GM12865 (cell line): ENCODE results near the gene ACAP1.
"Not testable (repeated sequence)": the region's sequence is repeated elsewhere in the genome, so short reads cannot be mapped to it uniquely, and the experiment has no call there.

ENCODE experiments used
- DNase-seq: peaks from one replicate; pipeline ENCODE4 v3.0.0; 2010; ENCODE audit warnings: low read depth
- H3K4me3 ChIP-seq: 2 replicates; pipeline ENCODE4 v1.5.1; 2011; ENCODE audit warnings: mild to moderate bottlenecking, low read depth, low read length, control low read depth
- CTCF ChIP-seq: IDR thresholded peaks from 2 replicates; pipeline ENCODE4 v1.5.1; 2011; ENCODE audit warnings: low read length, control low read depth, low read depth, inconsistent platforms; ENCODE audit not compliant: insufficient read depth; ENCODE audit errors: missing control alignments

ACAP1 gene

GRCh38 chr17:7367918-7368598 is 31.7 kb downstream of the ACAP1 start:
- TF ChIP-seq CTCF: no peak
- H3K4me3 ChIP-seq: no peak overlapping the region
- DNase-seq: no peak

GRCh38 chr17:7368599-7368994 is 32.3 kb downstream of the ACAP1 start:
- H3K4me3 ChIP-seq: not testable (repeated sequence)

GRCh38 chr17:7369825-7370224 is 33.5 kb downstream of the ACAP1 start:
- DNase-seq: no peak
- TF ChIP-seq CTCF: no peak
- no peak overlapping the region for H3K4me3 ChIP-seq

More at GRCh38 chr17:7368599-7368994, 32.3 kb downstream of the ACAP1 start:
- DNase-seq: not testable (repeated sequence)

- H3K4me3 ChIP-seq: no peak overlapping the region
Observed at GRCh38 chr17:7370853-7371252, 34.5 kb downstream of the ACAP1 start.

GRCh38 chr17:7374353-7374752 is 38.0 kb downstream of the ACAP1 start:
- no peak for TF ChIP-seq CTCF
- DNase-seq: no peak
- no peak overlapping the region for H3K4me3 ChIP-seq

More at GRCh38 chr17:7370853-7371252, 34.5 kb downstream of the ACAP1 start:
- DNase-seq: no peak
- TF ChIP-seq CTCF: no peak

- TF ChIP-seq CTCF: no peak
- no peak overlapping the region for H3K4me3 ChIP-seq
- DNase-seq: no peak
Observed at GRCh38 chr17:7379134-7379533, 42.8 kb downstream of the ACAP1 start.

- DNase-seq: no peak
- TF ChIP-seq CTCF: no peak
- H3K4me3 ChIP-seq: no peak overlapping the region
Observed at GRCh38 chr17:7380321-7380720, 44.0 kb downstream of the ACAP1 start.
